Measurements from ENCODE around the gene TWSG1.

Gene TWSG1

GRCh38 chr18:9403795-9404564 lies 69.4 kb downstream of the TWSG1 start:
- no peak overlapping the region for H3K4me3 ChIP-seq (replicated peaks; ENCODE audit: insufficient read depth, low read length)
- TF ChIP-seq POLR2AphosphoS5 (IDR thresholded peaks at IDR 0.05; ENCODE audit: low read depth) (no peak), CTCF (IDR thresholded peaks at IDR 0.05; ENCODE audit: insufficient read depth, low read length) (no peak), GABPA (IDR thresholded peaks at IDR 0.05; ENCODE audit: low read depth) (no peak), SPI1 (IDR thresholded peaks at IDR 0.05; ENCODE audit: borderline replicate concordance, low read depth) (no peak), REST (IDR thresholded peaks at IDR 0.05; ENCODE audit: insufficient replicate concordance, low read depth) (no peak)
- no peak overlapping the region for H3K27ac ChIP-seq (replicated peaks)

GRCh38 chr18:9404565-9405060 lies 70.0 kb downstream of the TWSG1 start:
- Histone ChIP-seq H3K27ac (replicated peaks) (no peak overlapping the region), H3K4me3 (replicated peaks; ENCODE audit: insufficient read depth, low read length) (no peak overlapping the region), H3K27me3 (ENCODE audit: insufficient read depth, poor library complexity, severe bottlenecking) (no peaks in the 10 kb centered on the region)
- DNase-seq (ENCODE audit: low read depth in 1 of 2, low spot score in 1 of 2) = peak; percentile 10 to 54
- no peak for TF ChIP-seq SPI1 (IDR thresholded peaks at IDR 0.05; ENCODE audit: borderline replicate concordance, low read depth)
- no peak for TF ChIP-seq POLR2AphosphoS5 (IDR thresholded peaks at IDR 0.05; ENCODE audit: low read depth)
- TF ChIP-seq REST (IDR thresholded peaks at IDR 0.05; ENCODE audit: insufficient replicate concordance, low read depth) = no peak
- TF ChIP-seq GABPA (IDR thresholded peaks at IDR 0.05; ENCODE audit: low read depth) = no peak

More at GRCh38 chr18:9403795-9404564, 69.4 kb downstream of the TWSG1 start:
- no peaks in the 10 kb centered on the region for H3K27me3 ChIP-seq (ENCODE audit: insufficient read depth, poor library complexity, severe bottlenecking)
- no peak for DNase-seq (ENCODE audit: low read depth in 1 of 2, low spot score in 1 of 2)

GRCh38 chr18:9405130-9405529 lies 70.6 kb downstream of the TWSG1 start:
- no peak for DNase-seq (ENCODE audit: low read depth in 1 of 2, low spot score in 1 of 2)

More at GRCh38 chr18:9405130-9405529, 70.6 kb downstream of the TWSG1 start:
- no peak overlapping the region for H3K4me3 ChIP-seq (replicated peaks; ENCODE audit: insufficient read depth, low read length)
- TF ChIP-seq POLR2AphosphoS5 (IDR thresholded peaks at IDR 0.05; ENCODE audit: low read depth) (no peak), GABPA (IDR thresholded peaks at IDR 0.05; ENCODE audit: low read depth) (no peak), REST (IDR thresholded peaks at IDR 0.05; ENCODE audit: insufficient replicate concordance, low read depth) (no peak), CTCF (IDR thresholded peaks at IDR 0.05; ENCODE audit: insufficient read depth, low read length) (no peak), SPI1 (IDR thresholded peaks at IDR 0.05; ENCODE audit: borderline replicate concordance, low read depth) (no peak)
- H3K27me3 ChIP-seq (ENCODE audit: insufficient read depth, poor library complexity, severe bottlenecking) = no peaks in the 10 kb centered on the region
- no peak overlapping the region for H3K27ac ChIP-seq (replicated peaks)
